Lower lobe of right lung (tissue), 2 donors: ENCODE results near the gene ATP13A4. TPM values are rescaled to one million over a fixed set of nuclear protein-coding genes. Genes with fewer than 3 reads are reported as not detected.

ENCODE experiments used
- ATAC-seq, 2 donors: fragments of 200-7000 bp; cut with Tn5 transposase; one replicate each; pipeline ENCODE4 v1.9.1; 2020 to 2022; ENCODE audit warnings: mild to moderate bottlenecking in 2 of 2, moderate library complexity in 2 of 2
- DNase-seq: peaks from one replicate; pipeline ENCODE4 v3.0.0-alpha.2; 2020
- H3K27ac ChIP-seq: fragments of 200-600 bp; one replicate; pipeline ENCODE4 v1.8.0; 2022
- H3K27me3 ChIP-seq: fragments of 200-600 bp; one replicate; pipeline ENCODE4 v1.8.0; 2022; ENCODE audit warnings: low read depth
- H3K36me3 ChIP-seq: fragments of 200-600 bp; one replicate; pipeline ENCODE4 v1.8.0; 2022; ENCODE audit warnings: mild to moderate bottlenecking
- H3K4me1 ChIP-seq: fragments of 200-600 bp; one replicate; pipeline ENCODE4 v1.8.0; 2022
- H3K4me3 ChIP-seq: fragments of 200-600 bp; one replicate; pipeline ENCODE4 v1.8.0; 2022; ENCODE audit warnings: mild to moderate bottlenecking
- H3K9me3 ChIP-seq: fragments of 200-600 bp; one replicate; pipeline ENCODE4 v1.8.0; 2022
- CTCF ChIP-seq: fragments of 200-600 bp; IDR thresholded peaks from one replicate; pipeline ENCODE4 v1.8.0; 2022; ENCODE audit warnings: antibody characterized with exemption, mild to moderate bottlenecking
- intact Hi-C: fragments of 100-400 bp; cut with DNase I; formaldehyde crosslinking; loops from one replicate; pipeline ENCODE4 v1.11.0; 2022
- long read RNA-seq: library from polyadenylated mRNA; unstranded; transcript quantifications from one replicate; pipeline ENCODE4 v2.0.0, GENCODE V29; 2021
- total RNA-seq: library from RNA; stranded (reverse); fragmentation: NEBNext Ultra II Directional; extraction: Animal tissue kit (Norgen Biotek cat#: 25700); gene quantifications from one replicate; pipeline ENCODE4 v1.2.1, GENCODE V29; 2021
- donor health status: DM: no; HTN: yes; CAD: no; lungs with severe emphysema.

Gene ATP13A4
- total RNA-seq = 188 TPM
- long read RNA-seq, full-length matches to known transcripts = 44 of 87 reads
- long read RNA-seq, partial matches to known transcripts = 16 of 87 reads
- long read RNA-seq, other reads (novel, unspliced or antisense) = 27 of 87 reads

- intact Hi-C loops = no loop called here
- H3K4me3 ChIP-seq = peak within 1 kb of the TSS; percentile 47
- TF ChIP-seq CTCF = no peak
- H3K4me1 ChIP-seq = no peaks in the 10 kb centered on the region
- no peaks in the 10 kb centered on the region for H3K27me3 ChIP-seq
- H3K9me3 ChIP-seq = no peaks in the 10 kb centered on the region
- ATAC-seq = peak; percentile 83 to 86
- H3K36me3 ChIP-seq = no peaks in the 10 kb centered on the region
- peak; percentile 65 for DNase-seq
- H3K27ac ChIP-seq = peak within 1 kb of the TSS; percentile 73
Observed at GRCh38 chr3:193554811-193555210, at the start of gene ATP13A4. ATP13A4 (minus strand) TSS chr3:193554895; CDS start chr3:193554799, 96 bp downstream.

GRCh38 chr3:193599393-193599792 lies 44.7 kb upstream of the ATP13A4 start:
- no peaks in the 10 kb centered on the region for H3K9me3 ChIP-seq
- no peak for ATAC-seq
- no peak for TF ChIP-seq CTCF
- intact Hi-C loops = no loop called here
- no peaks in the 10 kb centered on the region for H3K27me3 ChIP-seq
- DNase-seq = no peak
- H3K4me1 ChIP-seq = peaks cover 12% of the 10 kb centered on the region
- H3K36me3 ChIP-seq = peaks cover 24% of the 10 kb centered on the region
- no peak overlapping the region for H3K27ac ChIP-seq
- no peak overlapping the region for H3K4me3 ChIP-seq

GRCh38 chr3:193598202-193598601 lies 43.5 kb upstream of the ATP13A4 start:
- intact Hi-C loops = no loop called here
- Histone ChIP-seq H3K9me3 (no peaks in the 10 kb centered on the region), H3K4me1 (peaks cover 19% of the 10 kb centered on the region), H3K27me3 (no peaks in the 10 kb centered on the region), H3K4me3 (no peak overlapping the region), H3K36me3 (peaks cover 14% of the 10 kb centered on the region), H3K27ac (no peak overlapping the region)
- DNase-seq (no peak), ATAC-seq (peak; percentile 77 to 84)
- TF ChIP-seq CTCF = no peak

GRCh38 chr3:193595939-193596487 lies 41.3 kb upstream of the ATP13A4 start:
- no peak for TF ChIP-seq CTCF
- DNase-seq (no peak), ATAC-seq (no peak)
- Histone ChIP-seq H3K27me3 (no peaks in the 10 kb centered on the region), H3K27ac (no peak overlapping the region), H3K36me3 (peaks cover 13% of the 10 kb centered on the region), H3K4me3 (no peak overlapping the region), H3K9me3 (no peaks in the 10 kb centered on the region), H3K4me1 (peaks cover 24% of the 10 kb centered on the region)
- intact Hi-C loops = no loop called here

- H3K27ac ChIP-seq = no peak overlapping the region
- ATAC-seq (no peak), DNase-seq (no peak)
- no peak overlapping the region for H3K4me3 ChIP-seq
- no peaks in the 10 kb centered on the region for H3K9me3 ChIP-seq
- intact Hi-C loops = no loop called here
- H3K36me3 ChIP-seq = peaks cover 13% of the 10 kb centered on the region
- TF ChIP-seq CTCF = no peak
- H3K4me1 ChIP-seq = peaks cover 24% of the 10 kb centered on the region
- no peaks in the 10 kb centered on the region for H3K27me3 ChIP-seq
Observed at GRCh38 chr3:193594946-193595689, 40.4 kb upstream of the ATP13A4 start.
